SK-N-DZ (cell line): ENCODE data around the gene AHI1.
"Not testable (repeated sequence)": the region's sequence is repeated elsewhere in the genome, so short reads cannot be mapped to it uniquely, and the experiment has no call there.

Experiments used
- DNase-seq: peaks from one replicate; pipeline ENCODE4 v3.0.0-alpha.2; 2015; ENCODE audit warnings: low spot score

Gene AHI1

GRCh38 chr6:135395136-135395535 lies 102.4 kb downstream of the AHI1 start:
- DNase-seq = no peak

- no peak for DNase-seq
These were observed 104.3 kb downstream of the AHI1 start for GRCh38 chr6:135393289-135393688.

- DNase-seq = no peak
These were observed 107.1 kb downstream of the AHI1 start for GRCh38 chr6:135390458-135390857.

GRCh38 chr6:135385299-135385698 lies 112.2 kb downstream of the AHI1 start:
- DNase-seq = no peak

GRCh38 chr6:135383766-135384165 lies 113.8 kb downstream of the AHI1 start:
- DNase-seq = no peak

- no peak for DNase-seq
These were observed 114.2 kb downstream of the AHI1 start for GRCh38 chr6:135383301-135383700.

- no peak for DNase-seq
These were observed 115.3 kb downstream of the AHI1 start for GRCh38 chr6:135382182-135382628.

- no peak for DNase-seq
These were observed 116.7 kb downstream of the AHI1 start for GRCh38 chr6:135380793-135381192.

- DNase-seq = no peak
These were observed 117.9 kb downstream of the AHI1 start for GRCh38 chr6:135379647-135380046.

- DNase-seq = no peak
These were observed 124.8 kb downstream of the AHI1 start for GRCh38 chr6:135372758-135373157.

- not testable (repeated sequence) for DNase-seq
These were observed 133.9 kb downstream of the AHI1 start for GRCh38 chr6:135363622-135364021.

GRCh38 chr6:135362124-135362523 lies 135.4 kb downstream of the AHI1 start:
- DNase-seq = no peak

GRCh38 chr6:135360222-135360621 lies 137.3 kb downstream of the AHI1 start:
- DNase-seq = no peak

GRCh38 chr6:135358985-135359384 lies 138.6 kb downstream of the AHI1 start:
- DNase-seq = no peak

- no peak for DNase-seq
These were observed 139.2 kb downstream of the AHI1 start for GRCh38 chr6:135358251-135358821.

- no peak for DNase-seq
These were observed 143.1 kb downstream of the AHI1 start for GRCh38 chr6:135354407-135354806.

- no peak for DNase-seq
These were observed 144.4 kb downstream of the AHI1 start for GRCh38 chr6:135353113-135353512.

GRCh38 chr6:135351635-135352034 lies 145.9 kb downstream of the AHI1 start:
- no peak for DNase-seq

- no peak for DNase-seq
These were observed 149.7 kb downstream of the AHI1 start for GRCh38 chr6:135347887-135348286.

GRCh38 chr6:135346747-135347146 lies 150.8 kb downstream of the AHI1 start:
- DNase-seq = no peak

GRCh38 chr6:135344526-135344925 lies 153.0 kb downstream of the AHI1 start:
- no peak for DNase-seq

- DNase-seq = not testable (repeated sequence)
These were observed 157.6 kb downstream of the AHI1 start for GRCh38 chr6:135339920-135340319.

GRCh38 chr6:135334169-135334568 lies 163.4 kb downstream of the AHI1 start:
- DNase-seq = no peak

- DNase-seq = no peak
These were observed 166.5 kb downstream of the AHI1 start for GRCh38 chr6:135331002-135331401.
